Mesangial cell (primary cell): ENCODE results near the gene FGF6. TPM values are rescaled to one million over a fixed set of nuclear protein-coding genes. Genes with fewer than 3 reads are reported as not detected.

Source experiments
- total RNA-seq: library from RNA; depleted of rRNA; stranded (reverse); fragments of >200 nt; gene quantifications from 2 replicates; pipeline ENCODE4 v1.2.3, GENCODE V29; 2015

FGF6 gene
- not detected in 2 replicates for total RNA-seq

GRCh38 chr12:4445156-4446101, at the start of gene FGF6:
Gene FGF6, minus strand, starts transcription at chr12:4445815. Its CDS starts 245 bp downstream, at chr12:4445570.

Other genes with a start within 250 kb of the FGF6 start
- 10.4 and 15.1 TPM in 2 replicates for gene CCND2, start 172.1 kb downstream of the FGF6 start, total RNA-seq
- 5.6 and 6.5 TPM in 2 replicates for gene TIGAR, start 124.6 kb downstream of the FGF6 start, total RNA-seq
- gene FGF23, start 66.1 kb downstream of the FGF6 start, total RNA-seq = not detected in 2 replicates
- 1.3 and 15.8 TPM in 2 replicates for gene RAD51AP1, start 93.1 kb upstream of the FGF6 start, total RNA-seq
- 45.8 and 53.4 TPM in 2 replicates for gene DYRK4, start 116.4 kb upstream of the FGF6 start, total RNA-seq
- gene AKAP3, start 203.2 kb upstream of the FGF6 start, total RNA-seq = 0.13 and 0.98 TPM in 2 replicates
- gene NDUFA9, start 203.3 kb upstream of the FGF6 start, total RNA-seq = 34.9 and 54.3 TPM in 2 replicates